SU-DHL-6 (cell line): ENCODE data around the gene RALY.
"Not testable (repeated sequence)": the region's sequence is repeated elsewhere in the genome, so short reads cannot be mapped to it uniquely, and the experiment has no call there.

Experiments
- CTCF ChIP-seq: fragments of 200-600 bp; sonication (generic); IDR thresholded peaks from one replicate; pipeline ENCODE4 v1.5.1; 2017; ENCODE audit warnings: antibody characterized with exemption, mild to moderate bottlenecking, low read length, moderate library complexity; ENCODE audit not compliant: insufficient read depth, poor library complexity, severe bottlenecking
- EZH2phosphoT487 ChIP-seq: fragments of 200-600 bp; sonication (generic), shearing (Covaris generic); conservative IDR thresholded peaks from 2 replicates; pipeline ENCODE4 v1.6.1; 2018; ENCODE audit warnings: mild to moderate bottlenecking, antibody characterized with exemption, low read length, moderate library complexity, mixed read lengths

- TF ChIP-seq CTCF, EZH2phosphoT487: not testable (repeated sequence)
Measured at GRCh38 chr20:34132943-34133342, 139.2 kb downstream of the RALY start.
